ENCODE data around the gene COPS3. TPM values are rescaled to one million over a fixed set of nuclear protein-coding genes. Genes with fewer than 3 reads are reported as not detected.

Gene COPS3
- total and polyA plus RNA-seq, 5 donors, result 52.0 to 65.7 (median 52.5) TPM

DNA sequence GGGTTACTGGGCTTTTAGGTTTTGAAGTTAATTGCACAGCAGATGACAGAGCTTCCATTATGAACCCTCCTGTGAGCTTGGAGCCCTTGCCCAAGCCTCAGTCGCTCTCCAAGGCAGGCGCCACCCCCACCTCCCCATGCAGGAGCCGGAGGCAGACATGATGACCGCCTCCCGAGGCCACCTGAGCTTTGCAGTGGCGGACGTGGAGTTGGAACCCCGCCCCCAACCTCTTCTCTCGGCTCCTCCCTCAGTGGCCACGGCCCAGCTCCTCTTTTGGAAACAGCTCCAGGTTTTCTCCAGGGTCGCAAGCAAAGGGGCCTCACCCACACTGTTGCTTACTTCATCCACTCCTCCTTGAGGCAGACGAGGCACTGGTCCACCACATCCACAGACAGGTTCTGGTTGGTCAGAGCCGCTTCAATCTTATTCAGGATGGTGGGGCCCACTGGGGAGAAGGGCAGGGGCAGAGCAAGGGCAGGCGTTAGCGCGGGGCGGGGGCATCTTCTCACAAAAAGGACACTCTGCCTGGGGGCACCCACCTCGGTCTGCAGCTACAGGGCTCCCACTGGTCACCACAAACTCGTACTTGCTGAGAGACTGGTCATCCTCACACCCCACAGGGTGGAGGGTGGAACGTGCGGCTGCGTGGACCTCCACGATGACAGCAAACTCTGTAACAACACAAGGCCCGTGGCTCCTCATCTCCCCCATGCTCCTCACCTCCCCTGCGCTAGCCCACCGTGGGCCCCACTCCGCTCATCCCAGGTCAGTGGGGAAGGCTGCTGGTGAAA lies 66.2 kb downstream of the COPS3 start:
- Histone ChIP-seq H3K4me3 (ENCODE audit: low read length) (no peak overlapping the region), H3K9me3 (ENCODE audit: control insufficient read depth, low read length) (no peaks in the 10 kb centered on the region), H3K27ac (ENCODE audit: low read length) (no peak overlapping the region), H3K27me3 (ENCODE audit: control insufficient read depth, insufficient read depth) (no peaks in the 10 kb centered on the region), H3K4me1 (ENCODE audit: control insufficient read depth, insufficient read depth, low read length) (no peaks in the 10 kb centered on the region)
- intact Hi-C loops (cut with DNase I), result no loop called here
- WGBS, result 87% methylated on average over 27 of the region's 27 CpGs
- peak in 1 of 3 donors; percentile 48 for DNase-seq
- no peak for ATAC-seq

DNA sequence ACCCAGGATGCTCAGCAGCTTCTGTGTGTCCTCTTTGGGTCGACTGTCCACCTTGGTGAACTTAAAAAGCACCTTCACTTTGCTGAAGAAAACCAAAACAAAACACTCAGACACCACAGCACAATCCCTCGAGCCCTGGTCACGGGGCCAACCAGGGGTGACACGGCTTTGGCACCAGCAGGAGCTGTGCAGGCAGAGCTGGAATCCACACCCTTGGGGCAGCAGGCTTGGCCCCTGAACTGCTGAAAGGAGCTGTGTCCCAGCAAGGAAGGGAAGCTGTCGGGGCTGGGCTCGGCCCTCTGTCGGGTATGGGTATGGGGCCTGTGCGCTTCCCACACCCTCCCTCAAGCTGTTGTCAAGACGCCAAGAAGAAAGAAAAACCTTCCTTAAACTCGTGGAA lies 67.3 kb downstream of the COPS3 start:
- intact Hi-C loops (cut with DNase I), result no loop called here
- DNase-seq (peak in 1 of 3 donors; percentile 40), ATAC-seq (no peak)
- no peak overlapping the region for H3K4me3 ChIP-seq (ENCODE audit: low read length)
- no peak overlapping the region for H3K27ac ChIP-seq (ENCODE audit: low read length)
- 69% methylated on average over 10 of the region's 10 CpGs for WGBS
- no peaks in the 10 kb centered on the region for H3K9me3 ChIP-seq (ENCODE audit: control insufficient read depth, low read length)
- no peaks in the 10 kb centered on the region for H3K27me3 ChIP-seq (ENCODE audit: control insufficient read depth, insufficient read depth)
- H3K4me1 ChIP-seq (ENCODE audit: control insufficient read depth, insufficient read depth, low read length), result no peaks in the 10 kb centered on the region

DNA sequence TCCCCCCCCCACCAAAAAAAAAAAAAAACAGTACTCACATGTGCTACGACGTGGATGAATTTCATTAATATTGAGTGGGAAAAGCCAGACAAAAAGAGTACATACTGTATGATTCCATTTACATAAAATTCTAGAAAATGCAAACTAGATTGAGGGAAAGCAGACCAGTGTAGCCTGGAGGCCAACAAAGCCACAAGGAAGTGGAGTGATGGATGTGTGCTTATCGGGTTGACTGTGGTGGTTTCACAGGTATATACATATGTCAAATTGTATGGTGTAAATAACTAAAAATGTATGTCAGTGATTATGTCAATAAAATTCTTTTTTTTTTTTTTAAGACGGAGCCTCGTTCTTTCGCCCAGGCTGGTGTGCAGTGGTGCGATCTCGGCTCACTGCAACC lies 73.0 kb downstream of the COPS3 start:
- Histone ChIP-seq H3K9me3 (ENCODE audit: control insufficient read depth, low read length) (no peaks in the 10 kb centered on the region), H3K27me3 (ENCODE audit: control insufficient read depth, insufficient read depth) (no peaks in the 10 kb centered on the region), H3K27ac (ENCODE audit: low read length) (no peak overlapping the region), H3K4me3 (ENCODE audit: low read length) (no peak overlapping the region), H3K4me1 (ENCODE audit: control insufficient read depth, insufficient read depth, low read length) (no peaks in the 10 kb centered on the region)
- intact Hi-C loops (cut with DNase I), result no loop called here
- DNase-seq (no peak), ATAC-seq (no peak)
- WGBS, result 79% methylated on average over 8 of the region's 8 CpGs

DNA sequence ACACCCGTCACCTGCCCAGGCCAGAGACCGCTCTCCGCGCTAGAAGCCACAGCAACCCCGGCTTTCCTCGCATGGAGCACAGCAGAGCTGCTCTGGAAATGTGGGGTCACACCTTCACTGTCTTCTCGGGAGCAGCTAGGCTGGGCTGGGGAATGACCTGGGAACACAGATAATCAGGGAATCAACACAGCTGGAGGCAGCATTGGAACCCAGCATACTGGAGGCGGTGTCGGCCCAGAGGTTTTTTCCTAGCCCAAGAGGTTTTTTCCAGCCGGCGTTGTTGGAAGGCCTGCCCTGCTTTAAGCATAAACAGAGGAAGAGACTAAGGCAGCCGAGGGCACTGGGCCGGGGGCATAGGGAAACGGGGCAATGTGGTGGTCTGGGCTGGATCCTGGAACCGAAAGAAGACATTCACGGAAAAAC lies 74.1 kb downstream of the COPS3 start:
- ATAC-seq (peak in 1 of 2 donors; percentile 19), DNase-seq (no peak)
- WGBS, result 55% methylated on average over 16 of the region's 16 CpGs

DNA sequence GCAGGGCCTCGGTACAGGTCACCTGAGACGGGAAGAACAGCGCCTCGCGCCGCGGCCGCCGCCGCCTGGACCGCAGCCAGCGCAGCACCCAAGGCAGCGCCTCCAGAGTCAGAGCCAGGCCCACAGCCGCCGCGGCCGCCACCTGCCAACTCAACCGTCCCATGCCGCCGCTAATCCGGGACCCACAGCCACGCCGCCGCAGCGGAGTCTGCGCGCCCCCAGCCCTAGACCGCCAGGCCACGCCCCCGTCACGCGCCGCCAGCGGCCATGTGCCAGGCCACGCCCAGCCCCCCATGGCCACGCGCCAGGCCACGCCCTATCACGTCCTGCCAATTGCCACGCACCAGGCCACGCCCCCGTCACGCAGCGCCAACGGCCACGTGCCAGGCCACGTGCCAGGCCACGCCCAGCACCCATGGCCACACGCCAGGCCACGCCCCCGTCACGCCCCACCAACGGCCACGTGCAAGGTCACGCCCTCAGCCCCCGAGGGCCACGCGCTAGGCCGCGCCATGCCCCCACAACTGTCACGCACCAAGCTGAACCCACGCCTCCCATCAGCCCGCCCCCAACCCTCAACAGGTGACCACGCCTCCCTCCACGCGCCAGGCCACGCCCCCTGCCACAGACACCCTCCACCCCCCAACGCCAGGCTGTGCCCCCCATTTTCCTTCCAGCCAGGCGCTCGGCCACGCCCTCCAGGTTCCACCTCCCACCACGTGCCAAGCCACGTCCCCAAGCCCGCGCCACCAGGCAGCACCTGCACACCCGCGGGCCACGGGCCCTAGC lies 74.7 kb downstream of the COPS3 start, which contains the start of gene PLD6:
Gene PLD6 (minus strand): TSS at position 210 of the 789 bp plus-strand sequence. CDS start 47 bp downstream, at position 163.
- 29% methylated on average over 78 of the region's 78 CpGs for WGBS
- Histone ChIP-seq H3K27me3 (ENCODE audit: control insufficient read depth, insufficient read depth) (no peaks in the 10 kb centered on the region), H3K4me3 (ENCODE audit: low read length) (peak within 1 kb of the TSS; percentile 8), H3K9me3 (ENCODE audit: control insufficient read depth, low read length) (no peaks in the 10 kb centered on the region), H3K27ac (ENCODE audit: low read length) (peak within 1 kb of the TSS; percentile 21), H3K4me1 (ENCODE audit: control insufficient read depth, insufficient read depth, low read length) (peaks cover 2% of the 10 kb centered on the region)
- intact Hi-C loops (cut with DNase I), result no loop called here
- peak; percentile 53 to 63 for ATAC-seq
- DNase-seq, result peak; percentile 79 to 91 (median 89)

More for the DNA sequence above, 74.1 kb downstream of the COPS3 start:
- Histone ChIP-seq H3K4me3 (ENCODE audit: low read length) (no peak overlapping the region), H3K4me1 (ENCODE audit: control insufficient read depth, insufficient read depth, low read length) (peaks cover 2% of the 10 kb centered on the region), H3K27me3 (ENCODE audit: control insufficient read depth, insufficient read depth) (no peaks in the 10 kb centered on the region), H3K9me3 (ENCODE audit: control insufficient read depth, low read length) (no peaks in the 10 kb centered on the region), H3K27ac (ENCODE audit: low read length) (peak overlapping the region; percentile 21)
- intact Hi-C loops (cut with DNase I), result no loop called here

- WGBS, result 12% methylated on average over 70 of the region's 70 CpGs
- peaks cover 2% of the 10 kb centered on the region for H3K4me1 ChIP-seq (ENCODE audit: control insufficient read depth, insufficient read depth, low read length)
- intact Hi-C loops (cut with DNase I), result no loop called here
- peak; percentile 38 to 46 for ATAC-seq
- peak overlapping the region; percentile 8 for H3K4me3 ChIP-seq (ENCODE audit: low read length)
- peak; percentile 52 to 78 (median 78) for DNase-seq
- no peaks in the 10 kb centered on the region for H3K9me3 ChIP-seq (ENCODE audit: control insufficient read depth, low read length)
- H3K27me3 ChIP-seq (ENCODE audit: control insufficient read depth, insufficient read depth), result no peaks in the 10 kb centered on the region
- H3K27ac ChIP-seq (ENCODE audit: low read length), result peak overlapping the region; percentile 2
Observed at GRCh38 chr17:17205368-17206123, 75.5 kb downstream of the COPS3 start.

DNA sequence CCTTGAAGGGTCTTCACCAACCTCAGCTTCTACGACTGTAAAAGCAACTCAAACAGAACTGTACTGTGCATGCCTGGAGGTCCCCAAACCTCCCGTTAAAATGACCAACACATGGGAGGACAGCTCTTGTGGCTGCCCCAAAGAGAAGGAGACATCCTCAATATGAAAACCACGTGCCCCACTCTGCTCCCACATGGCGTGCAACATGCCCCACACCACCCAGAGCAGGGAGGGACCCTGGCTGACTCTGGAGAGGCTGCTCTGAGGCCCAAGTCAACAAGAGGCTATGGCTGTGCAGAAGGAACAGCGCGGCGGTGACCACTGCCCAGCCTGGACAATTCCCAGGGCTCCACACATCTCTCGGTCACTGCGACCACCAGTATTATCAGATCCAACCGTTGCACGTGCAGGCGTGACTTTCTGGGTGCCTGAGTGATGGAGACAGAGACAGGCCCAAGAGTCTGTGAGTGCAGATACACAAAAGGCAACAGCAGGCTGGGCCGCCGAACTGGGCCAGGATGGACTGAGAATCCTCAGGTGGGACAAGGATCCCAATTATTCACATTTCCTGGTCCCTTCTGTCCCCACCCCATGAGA lies 76.3 kb downstream of the COPS3 start:
- Histone ChIP-seq H3K9me3 (ENCODE audit: control insufficient read depth, low read length) (no peaks in the 10 kb centered on the region), H3K4me1 (ENCODE audit: control insufficient read depth, insufficient read depth, low read length) (peaks cover 2% of the 10 kb centered on the region), H3K27me3 (ENCODE audit: control insufficient read depth, insufficient read depth) (no peaks in the 10 kb centered on the region), H3K4me3 (ENCODE audit: low read length) (no peak overlapping the region), H3K27ac (ENCODE audit: low read length) (peak overlapping the region; percentile 16)
- WGBS, result 80% methylated on average over 14 of the region's 14 CpGs
- no peak for ATAC-seq
- intact Hi-C loops (cut with DNase I), result no loop called here
- peak in 1 of 3 donors; percentile 44 for DNase-seq

DNA sequence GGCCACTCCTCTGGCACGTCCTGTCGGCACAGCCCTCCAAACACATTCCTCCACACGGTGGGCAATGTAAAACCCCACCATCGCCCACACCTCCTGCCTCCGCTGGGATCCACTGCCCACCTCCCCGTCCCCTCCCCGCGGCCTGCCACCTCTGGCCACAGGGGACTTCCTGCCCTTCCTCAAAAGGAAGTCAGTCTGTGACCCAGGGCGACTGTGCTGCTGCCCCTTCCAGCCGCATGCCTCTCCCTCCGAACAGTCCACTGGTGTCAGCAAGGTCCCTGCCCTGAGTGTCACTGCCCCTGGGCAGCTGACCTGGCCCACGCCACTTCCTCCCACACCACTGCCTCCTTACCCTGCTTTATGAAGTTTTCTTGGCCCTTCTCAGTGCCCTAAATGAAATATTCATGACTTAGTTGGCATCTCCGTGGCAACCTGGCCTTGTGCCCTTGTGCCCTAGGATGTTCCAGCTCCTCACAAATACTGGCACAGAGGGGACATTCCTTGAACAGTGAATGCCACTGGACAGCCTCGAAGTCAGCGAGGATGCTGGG lies 76.9 kb downstream of the COPS3 start:
- ATAC-seq, result peak; percentile 6 to 22
- intact Hi-C loops (cut with DNase I), result no loop called here
- H3K9me3 ChIP-seq (ENCODE audit: control insufficient read depth, low read length), result no peaks in the 10 kb centered on the region
- H3K27me3 ChIP-seq (ENCODE audit: control insufficient read depth, insufficient read depth), result no peaks in the 10 kb centered on the region
- DNase-seq, result peak; percentile 25 to 78 (median 76)
- H3K4me3 ChIP-seq (ENCODE audit: low read length), result no peak overlapping the region
- WGBS, result 53% methylated on average over 15 of the region's 15 CpGs
- H3K4me1 ChIP-seq (ENCODE audit: control insufficient read depth, insufficient read depth, low read length), result peaks cover 2% of the 10 kb centered on the region
- H3K27ac ChIP-seq (ENCODE audit: low read length), result peak overlapping the region; percentile 0

GRCh38 chr17:17203173-17203730 lies 77.8 kb downstream of the COPS3 start:
- peak in 1 of 2 donors; percentile 12 for ATAC-seq
- WGBS, result 74% methylated on average over 15 of the region's 15 CpGs

GRCh38 chr17:17201907-17202306 lies 79.1 kb downstream of the COPS3 start:
- H3K4me3 ChIP-seq (ENCODE audit: low read length), result no peak overlapping the region
- H3K27ac ChIP-seq (ENCODE audit: low read length), result no peak overlapping the region
- 77% methylated on average over 8 of the region's 8 CpGs for WGBS
- DNase-seq (peak; percentile 37 to 64 (median 51)), ATAC-seq (peak; percentile 19 to 32)
- H3K9me3 ChIP-seq (ENCODE audit: control insufficient read depth, low read length), result no peaks in the 10 kb centered on the region
- H3K27me3 ChIP-seq (ENCODE audit: control insufficient read depth, insufficient read depth), result no peaks in the 10 kb centered on the region
- intact Hi-C loops (cut with DNase I), result no loop called here
- peaks cover 2% of the 10 kb centered on the region for H3K4me1 ChIP-seq (ENCODE audit: control insufficient read depth, insufficient read depth, low read length)

More at GRCh38 chr17:17203173-17203730, 77.8 kb downstream of the COPS3 start:
- Histone ChIP-seq H3K27me3 (ENCODE audit: control insufficient read depth, insufficient read depth) (no peaks in the 10 kb centered on the region), H3K27ac (ENCODE audit: low read length) (peak overlapping the region; percentile 2), H3K4me1 (ENCODE audit: control insufficient read depth, insufficient read depth, low read length) (peaks cover 2% of the 10 kb centered on the region), H3K4me3 (ENCODE audit: low read length) (no peak overlapping the region), H3K9me3 (ENCODE audit: control insufficient read depth, low read length) (no peaks in the 10 kb centered on the region)
- intact Hi-C loops (cut with DNase I), result no loop called here
- peak in 1 of 3 donors; percentile 57 for DNase-seq

Measured in right cardiac atrium (tissue), 5 donors.